GM15510 (cell line): ENCODE measurements around the gene AFM.

Experiments used
- POLR2A ChIP-seq: IDR thresholded peaks from 3 replicates; pipeline ENCODE4 v1.6.1; 2011; ENCODE audit warnings: borderline replicate concordance; ENCODE audit not compliant: insufficient read length; ENCODE audit errors: extremely low read depth

AFM gene

GRCh38 chr4:73459048-73459421 is 22.5 kb upstream of the AFM start:
- no peak for TF ChIP-seq POLR2A

- TF ChIP-seq POLR2A: no peak
Measured at GRCh38 chr4:73460913-73461522, 20.5 kb upstream of the AFM start.

GRCh38 chr4:73468170-73468569 is 13.4 kb upstream of the AFM start:
- no peak for TF ChIP-seq POLR2A

GRCh38 chr4:73470728-73471127 is 10.8 kb upstream of the AFM start:
- TF ChIP-seq POLR2A: no peak

- TF ChIP-seq POLR2A: no peak
Measured at GRCh38 chr4:73477176-73477575, 4.4 kb upstream of the AFM start.

- TF ChIP-seq POLR2A: no peak
Measured at GRCh38 chr4:73479323-73479722, 2.2 kb upstream of the AFM start.

- TF ChIP-seq POLR2A: no peak
Measured at GRCh38 chr4:73485085-73485484, 3.5 kb downstream of the AFM start.

GRCh38 chr4:73485596-73485995 is 4.1 kb downstream of the AFM start:
- TF ChIP-seq POLR2A: no peak

GRCh38 chr4:73486497-73486896 is 5.0 kb downstream of the AFM start:
- no peak for TF ChIP-seq POLR2A

- no peak for TF ChIP-seq POLR2A
Measured at GRCh38 chr4:73487233-73487632, 5.7 kb downstream of the AFM start.

GRCh38 chr4:73499996-73500765 is 18.6 kb downstream of the AFM start:
- no peak for TF ChIP-seq POLR2A

- no peak for TF ChIP-seq POLR2A
Measured at GRCh38 chr4:73501664-73502265, 20.2 kb downstream of the AFM start.

GRCh38 chr4:73505567-73505966 is 24.0 kb downstream of the AFM start:
- no peak for TF ChIP-seq POLR2A

GRCh38 chr4:73507541-73507940 is 26.0 kb downstream of the AFM start:
- no peak for TF ChIP-seq POLR2A

- TF ChIP-seq POLR2A: no peak
Measured at GRCh38 chr4:73508651-73509050, 27.1 kb downstream of the AFM start.

GRCh38 chr4:73518340-73518739 is 36.8 kb downstream of the AFM start:
- no peak for TF ChIP-seq POLR2A
